Measurements from ENCODE around the gene PIH1D1. TPM values are rescaled to one million over a fixed set of nuclear protein-coding genes. Genes with fewer than 3 reads are reported as not detected.

Gene PIH1D1
- 116 TPM for polyA plus RNA-seq (2012; ENCODE audit: low read depth, missing spikeins)

DNA sequence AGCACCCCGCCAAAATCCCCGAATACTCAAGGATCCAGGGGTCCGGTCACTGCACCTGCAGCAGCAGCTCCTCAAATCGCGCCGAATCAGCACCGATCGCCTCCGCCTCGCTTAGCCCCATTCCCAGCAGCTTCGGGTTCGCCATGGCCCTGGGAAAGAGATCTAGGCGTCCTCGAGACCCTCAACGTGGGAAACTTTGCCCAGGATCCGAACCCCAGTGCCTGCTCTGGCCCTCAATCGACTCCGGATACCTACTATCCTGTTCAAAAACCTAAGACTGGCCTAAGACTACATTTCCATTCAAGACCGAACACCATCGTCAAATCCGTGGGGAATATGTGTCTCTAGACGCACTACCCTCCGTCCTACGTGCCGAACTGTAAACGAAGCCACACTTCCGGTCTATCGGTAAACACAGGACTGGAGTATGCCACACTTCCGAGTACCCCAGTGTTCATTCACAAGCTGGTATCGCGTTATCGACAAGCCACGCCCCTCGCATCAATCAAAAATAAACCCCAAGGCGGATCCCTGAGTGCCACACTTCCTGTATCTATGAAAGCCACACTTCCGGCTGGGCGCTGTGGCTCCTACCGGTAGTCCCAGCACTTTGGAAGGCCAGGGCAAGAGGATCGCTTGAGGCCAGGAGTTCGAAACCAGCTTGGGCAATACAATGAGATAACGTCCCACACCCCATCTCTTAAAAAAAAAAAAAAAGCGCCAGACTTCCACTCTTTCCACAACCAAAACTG is at the start of gene PIH1D1:
Gene PIH1D1 (minus strand): TSS at position 385 of the 752 bp plus-strand sequence. CDS start 240 bp downstream, at position 145.
- TF ChIP-seq PAX5 (IDR thresholded peaks at IDR 0.05; ENCODE audit: insufficient read depth, low read length, severe bottlenecking) (no peak), POLR2A (IDR thresholded peaks at IDR 0.05; ENCODE audit: low read depth, low read length) (peak; percentile 68; the same call in 1 of the 2 replicates), SPI1 (IDR thresholded peaks at IDR 0.05; ENCODE audit: low read depth, low read length) (peak; percentile 55), TAF1 (IDR thresholded peaks at IDR 0.05; ENCODE audit: low read depth, low read length) (peak; percentile 57), POU2F2 (IDR thresholded peaks at IDR 0.05; ENCODE audit: low read depth, low read length) (no peak), POLR2AphosphoS5 (IDR thresholded peaks at IDR 0.05; ENCODE audit: low read depth, low read length) (peak; percentile 78)
- peak; percentile 97 for FAIRE-seq
- DNase-seq (ENCODE audit: insufficient read length, low spot score): peak; percentile 78

- no peak for TF ChIP-seq SPI1 (IDR thresholded peaks at IDR 0.05; ENCODE audit: low read depth, low read length)
- peak; percentile 42 for TF ChIP-seq POLR2A (IDR thresholded peaks at IDR 0.05; ENCODE audit: low read depth, low read length)
- DNase-seq (ENCODE audit: insufficient read length, low spot score): no peak
- FAIRE-seq: no peak
These were observed 47.5 kb upstream of the PIH1D1 start for GRCh38 chr19:49499030-49499670.

GRCh38 chr19:49498475-49498874 is 46.9 kb upstream of the PIH1D1 start:
- DNase-seq (ENCODE audit: insufficient read length, low spot score) (no peak), FAIRE-seq (no peak)
- no peak for TF ChIP-seq SPI1 (IDR thresholded peaks at IDR 0.05; ENCODE audit: low read depth, low read length)
- TF ChIP-seq PAX5 (IDR thresholded peaks at IDR 0.05; ENCODE audit: insufficient read depth, low read length, severe bottlenecking): no peak
- no peak for TF ChIP-seq POU2F2 (IDR thresholded peaks at IDR 0.05; ENCODE audit: low read depth, low read length)
- no peak for TF ChIP-seq POLR2A (IDR thresholded peaks at IDR 0.05; ENCODE audit: low read depth, low read length)
- TF ChIP-seq POLR2AphosphoS5 (IDR thresholded peaks at IDR 0.05; ENCODE audit: low read depth, low read length): no peak
- TF ChIP-seq TAF1 (IDR thresholded peaks at IDR 0.05; ENCODE audit: low read depth, low read length): no peak

- no peak for FAIRE-seq
- TF ChIP-seq SPI1 (IDR thresholded peaks at IDR 0.05; ENCODE audit: low read depth, low read length) (no peak), POLR2AphosphoS5 (IDR thresholded peaks at IDR 0.05; ENCODE audit: low read depth, low read length) (no peak), POU2F2 (IDR thresholded peaks at IDR 0.05; ENCODE audit: low read depth, low read length) (no peak)
- DNase-seq (ENCODE audit: insufficient read length, low spot score): no peak
These were observed 46.1 kb upstream of the PIH1D1 start for GRCh38 chr19:49497789-49498103.

DNA sequence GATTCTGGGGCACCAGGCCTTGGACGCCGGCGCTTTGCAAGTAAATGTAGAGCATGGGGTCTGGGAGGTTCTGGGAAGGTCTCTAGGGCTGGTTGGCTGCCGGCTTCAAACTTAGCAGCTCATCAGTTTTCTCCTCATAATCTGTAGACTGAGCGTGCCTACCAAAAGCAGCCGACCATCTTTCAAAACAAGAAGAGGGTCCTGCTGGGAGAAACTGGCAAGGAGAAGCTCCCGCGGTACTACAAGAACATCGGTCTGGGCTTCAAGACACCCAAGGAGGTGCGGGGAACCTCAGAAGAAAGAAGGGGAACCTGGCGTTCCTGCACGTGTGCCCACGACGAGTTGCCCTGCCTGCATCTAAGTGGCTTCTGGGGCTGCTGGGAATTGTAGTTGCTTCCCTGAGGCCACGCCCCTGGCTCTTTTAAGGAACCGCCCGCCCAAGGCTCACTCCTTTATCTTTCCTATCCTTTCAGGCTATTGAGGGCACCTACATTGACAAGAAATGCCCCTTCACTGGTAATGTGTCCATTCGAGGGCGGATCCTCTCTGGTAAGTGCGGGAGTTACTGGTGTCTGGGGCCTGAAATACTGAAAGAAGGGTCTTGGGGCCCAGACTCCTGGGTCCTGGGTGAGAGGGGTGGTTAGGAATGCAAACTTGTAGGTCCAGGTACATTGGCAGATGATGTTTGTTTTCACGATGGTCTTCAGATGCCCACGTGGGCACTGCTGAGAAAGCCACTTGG is 45.6 kb upstream of the PIH1D1 start:
- TF ChIP-seq POLR2A (IDR thresholded peaks at IDR 0.05; ENCODE audit: low read depth, low read length): peak; percentile 62
- peak; percentile 20; the same call in 1 of the 2 replicates for TF ChIP-seq POU2F2 (IDR thresholded peaks at IDR 0.05; ENCODE audit: low read depth, low read length)
- peak; percentile 79; the same call in 1 of the 2 replicates for TF ChIP-seq POLR2AphosphoS5 (IDR thresholded peaks at IDR 0.05; ENCODE audit: low read depth, low read length)
- TF ChIP-seq TAF1 (IDR thresholded peaks at IDR 0.05; ENCODE audit: low read depth, low read length): peak; percentile 41; the same call in 1 of the 2 replicates
- no peak for TF ChIP-seq PAX5 (IDR thresholded peaks at IDR 0.05; ENCODE audit: insufficient read depth, low read length, severe bottlenecking)
- peak; percentile 62 for TF ChIP-seq SPI1 (IDR thresholded peaks at IDR 0.05; ENCODE audit: low read depth, low read length)

DNA sequence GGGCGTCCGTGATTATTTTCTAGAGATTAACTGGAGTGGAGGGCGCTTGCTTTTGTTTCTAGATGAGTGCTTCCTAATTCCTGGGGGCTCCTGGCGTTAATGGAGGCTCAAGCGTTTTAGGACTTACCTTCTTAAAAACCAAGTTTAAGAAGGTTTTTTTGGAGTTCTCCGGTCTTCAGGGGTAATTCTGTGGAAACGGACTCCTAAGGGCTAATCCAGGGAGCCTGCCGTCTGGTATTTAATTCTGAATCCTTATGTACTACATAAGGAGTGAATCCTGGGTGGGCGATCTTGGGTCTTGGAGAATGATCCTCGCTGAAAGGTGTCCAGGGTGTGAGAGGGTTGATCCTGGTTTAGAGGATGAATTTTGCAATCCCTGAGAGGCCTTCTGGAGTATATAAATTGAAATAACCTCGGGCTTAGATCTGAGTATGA is 45.0 kb upstream of the PIH1D1 start:
- TF ChIP-seq POLR2AphosphoS5 (IDR thresholded peaks at IDR 0.05; ENCODE audit: low read depth, low read length) (no peak), PAX5 (IDR thresholded peaks at IDR 0.05; ENCODE audit: insufficient read depth, low read length, severe bottlenecking) (no peak), POU2F2 (IDR thresholded peaks at IDR 0.05; ENCODE audit: low read depth, low read length) (no peak), TAF1 (IDR thresholded peaks at IDR 0.05; ENCODE audit: low read depth, low read length) (no peak), SPI1 (IDR thresholded peaks at IDR 0.05; ENCODE audit: low read depth, low read length) (no peak), POLR2A (IDR thresholded peaks at IDR 0.05; ENCODE audit: low read depth, low read length) (no peak)
- FAIRE-seq (no peak), DNase-seq (ENCODE audit: insufficient read length, low spot score) (no peak)

More for the DNA sequence above, 45.6 kb upstream of the PIH1D1 start:
- peak; percentile 64 for FAIRE-seq
- DNase-seq (ENCODE audit: insufficient read length, low spot score): no peak

GRCh38 chr19:49492573-49493405 is 41.2 kb upstream of the PIH1D1 start:
- no peak for FAIRE-seq
- TF ChIP-seq SPI1 (IDR thresholded peaks at IDR 0.05; ENCODE audit: low read depth, low read length): no peak
- peak; percentile 92 for TF ChIP-seq POLR2A (IDR thresholded peaks at IDR 0.05; ENCODE audit: low read depth, low read length)
- peak; percentile 32 for TF ChIP-seq POU2F2 (IDR thresholded peaks at IDR 0.05; ENCODE audit: low read depth, low read length)
- TF ChIP-seq POLR2AphosphoS5 (IDR thresholded peaks at IDR 0.05; ENCODE audit: low read depth, low read length): peak; percentile 91
- peak; percentile 30; the same call in 1 of the 2 replicates for TF ChIP-seq TAF1 (IDR thresholded peaks at IDR 0.05; ENCODE audit: low read depth, low read length)
- no peak for DNase-seq (ENCODE audit: insufficient read length, low spot score)

GRCh38 chr19:49491804-49492572 is 40.4 kb upstream of the PIH1D1 start:
- no peak for DNase-seq (ENCODE audit: insufficient read length, low spot score)
- FAIRE-seq: no peak
- no peak for TF ChIP-seq SPI1 (IDR thresholded peaks at IDR 0.05; ENCODE audit: low read depth, low read length)
- TF ChIP-seq TAF1 (IDR thresholded peaks at IDR 0.05; ENCODE audit: low read depth, low read length): no peak
- 0 out of 2 replicates have a peak, but pooled peaks have one; percentile 2 for TF ChIP-seq POLR2AphosphoS5 (IDR thresholded peaks at IDR 0.05; ENCODE audit: low read depth, low read length)
